NCI-H748 (cell line): Measurements from ENCODE around the gene ANKRD39.
"Not testable (repeated sequence)": the region's sequence is repeated elsewhere in the genome, so short reads cannot be mapped to it uniquely, and the experiment has no call there.

ENCODE experiments used
- DNase-seq: peaks from one replicate; lab custom pipeline; 2025; ENCODE audit not compliant: unreplicated experiment; lab: John Stamatoyannopoulos, UW

The ANKRD39 gene, protein sequence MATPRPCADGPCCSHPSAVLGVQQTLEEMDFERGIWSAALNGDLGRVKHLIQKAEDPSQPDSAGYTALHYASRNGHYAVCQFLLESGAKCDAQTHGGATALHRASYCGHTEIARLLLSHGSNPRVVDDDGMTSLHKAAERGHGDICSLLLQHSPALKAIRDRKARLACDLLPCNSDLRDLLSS

DNA sequence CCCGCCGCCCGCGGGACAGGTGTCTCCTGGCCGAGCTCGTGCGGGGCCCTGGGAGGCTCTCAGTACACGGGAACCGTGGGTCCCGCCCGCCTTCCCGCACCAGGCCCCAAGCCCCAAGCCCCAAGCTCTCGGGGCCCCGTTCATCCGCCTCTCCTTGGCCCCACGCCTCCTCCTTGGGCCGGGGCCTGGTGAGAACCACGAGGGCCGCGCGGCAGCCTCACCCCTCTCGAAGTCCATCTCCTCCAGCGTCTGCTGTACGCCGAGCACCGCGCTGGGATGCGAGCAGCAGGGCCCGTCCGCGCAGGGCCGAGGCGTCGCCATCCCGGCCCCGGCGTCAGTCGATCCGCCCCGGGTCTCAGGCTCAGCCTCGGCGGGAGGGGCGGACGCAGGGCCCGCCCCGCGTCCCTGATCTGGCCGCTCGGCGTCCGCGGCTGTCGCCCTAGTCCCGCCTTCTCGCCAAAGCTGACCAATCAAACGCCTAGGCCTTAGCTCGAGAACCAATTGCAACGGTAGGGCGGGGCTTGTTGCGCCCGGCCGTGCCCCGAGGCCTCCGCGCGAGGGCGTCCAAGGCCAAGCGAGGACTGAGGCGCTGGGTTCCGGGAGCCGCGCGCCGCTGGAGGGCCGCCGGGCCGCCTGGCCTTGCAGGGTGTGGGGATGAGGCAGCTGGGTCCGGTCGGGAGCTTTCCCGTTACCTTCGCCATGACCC, at the start of gene ANKRD39:
ANKRD39 (minus strand) TSS at position 350 of the 706 bp plus-strand sequence; CDS start at position 321, 29 bp downstream.
- DNase-seq = peak; percentile 95

GRCh38 chr2:96906729-96907114, 48.9 kb upstream of the ANKRD39 start:
- DNase-seq = no peak

- no peak for DNase-seq
Observed at GRCh38 chr2:96903815-96904214, 46.0 kb upstream of the ANKRD39 start.

DNA sequence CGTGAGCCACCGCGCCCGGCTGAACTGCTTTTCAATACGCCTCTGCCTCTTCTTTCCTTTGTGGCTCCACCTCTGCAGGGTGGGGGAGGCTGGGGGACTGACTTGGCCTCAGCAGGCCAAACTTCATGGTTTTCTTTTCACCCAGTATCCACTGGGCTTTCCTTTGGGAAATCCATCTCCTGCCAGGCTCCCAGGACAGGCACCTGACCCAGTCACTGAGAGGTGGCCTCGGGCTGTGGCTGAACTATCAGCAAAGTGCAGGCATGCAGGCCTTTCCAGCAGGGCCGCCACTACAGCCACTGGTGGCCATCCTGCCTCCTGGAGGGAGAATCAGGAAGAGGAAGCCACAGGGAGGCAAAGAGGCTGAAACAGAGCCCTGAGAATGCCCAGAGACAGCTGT, 45.5 kb upstream of the ANKRD39 start:
- no peak for DNase-seq

- no peak for DNase-seq
Observed at GRCh38 chr2:96900237-96900636, 42.4 kb upstream of the ANKRD39 start.

GRCh38 chr2:96899413-96899741, 41.6 kb upstream of the ANKRD39 start:
- no peak for DNase-seq

DNA sequence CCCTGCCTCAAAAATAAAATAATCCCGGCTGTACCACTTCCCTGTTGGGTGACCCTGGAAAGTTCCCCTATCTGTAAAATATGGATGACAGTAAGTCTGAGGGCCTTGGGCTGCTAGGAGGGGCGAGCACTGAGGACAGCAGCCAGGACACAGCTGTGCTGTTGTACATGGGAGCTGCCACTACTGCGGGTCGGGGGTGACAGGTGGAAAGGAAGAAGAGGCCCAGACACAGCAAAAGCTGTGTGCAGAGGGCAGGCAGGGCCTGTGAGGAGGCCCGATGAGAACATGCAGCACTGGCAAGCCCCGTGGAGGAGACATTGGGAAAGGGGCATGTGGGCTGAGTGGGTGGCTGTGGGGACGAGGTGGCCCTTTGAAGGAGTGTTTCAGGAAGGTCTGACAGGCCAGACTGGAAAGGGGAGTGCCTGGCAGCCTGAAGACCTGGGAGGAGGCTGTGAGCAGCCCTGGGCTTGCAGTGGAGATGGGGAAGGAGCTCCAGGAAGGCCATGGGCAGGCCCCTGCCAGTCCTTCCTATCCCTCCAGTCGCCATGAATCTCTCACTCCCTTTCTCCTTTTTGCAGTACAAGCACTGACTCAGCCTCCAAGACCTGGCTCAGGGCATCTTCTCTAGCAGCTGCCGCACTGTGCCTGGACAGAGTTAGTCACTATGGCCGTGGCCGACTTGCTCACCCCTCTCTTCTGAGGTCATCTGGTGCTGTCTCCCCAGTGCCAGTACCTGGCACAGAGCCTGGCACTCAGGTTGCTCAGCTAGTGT, 41.0 kb upstream of the ANKRD39 start:
- no peak for DNase-seq

- no peak for DNase-seq
Observed at GRCh38 chr2:96898135-96898505, 40.3 kb upstream of the ANKRD39 start.

- DNase-seq = no peak
Observed at GRCh38 chr2:96897491-96898134, 39.8 kb upstream of the ANKRD39 start.

GRCh38 chr2:96895746-96896651, 38.2 kb upstream of the ANKRD39 start:
- DNase-seq = peak; percentile 45

GRCh38 chr2:96895032-96895745, 37.4 kb upstream of the ANKRD39 start:
- no peak for DNase-seq

- DNase-seq = no peak
Observed at GRCh38 chr2:96894151-96894531, 36.3 kb upstream of the ANKRD39 start.

GRCh38 chr2:96893289-96894150, 35.7 kb upstream of the ANKRD39 start:
- DNase-seq = no peak

DNA sequence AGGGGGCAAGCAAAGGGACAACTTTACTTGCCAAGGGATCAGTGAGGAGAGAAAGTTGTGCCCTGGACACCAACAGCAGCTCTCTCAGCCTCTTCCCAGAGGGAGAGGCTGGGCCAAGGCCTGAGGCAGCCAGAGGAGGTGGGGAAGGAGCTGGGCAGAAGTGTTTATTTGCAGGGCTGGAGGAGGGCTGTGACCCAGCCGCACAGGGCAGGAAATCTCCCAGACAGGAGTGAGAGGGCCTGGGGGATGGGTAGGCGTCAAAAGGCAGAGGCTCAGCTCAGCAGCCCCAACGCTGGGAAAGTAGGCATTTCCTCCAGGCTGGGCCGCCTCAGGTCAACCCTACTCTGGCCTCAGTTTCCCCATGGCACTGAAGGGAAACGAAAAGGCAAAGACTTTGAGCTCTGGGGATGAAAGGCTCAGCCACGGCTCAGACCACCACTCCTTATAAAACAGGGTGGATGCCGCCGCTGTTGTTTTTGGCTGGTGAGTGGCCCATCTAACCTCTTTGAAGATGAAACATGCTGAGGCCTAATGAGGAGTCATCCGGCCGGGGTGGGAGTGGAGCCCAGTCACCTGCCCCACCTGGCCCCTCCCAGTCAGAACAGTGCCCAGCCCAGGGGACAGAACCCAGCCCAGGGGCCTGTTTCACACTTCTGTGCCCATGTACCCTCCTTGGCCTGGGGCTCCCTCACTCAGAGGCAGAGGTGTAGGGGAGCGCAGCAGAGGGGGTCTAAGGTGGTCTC, 33.9 kb upstream of the ANKRD39 start:
- DNase-seq = no peak

DNA sequence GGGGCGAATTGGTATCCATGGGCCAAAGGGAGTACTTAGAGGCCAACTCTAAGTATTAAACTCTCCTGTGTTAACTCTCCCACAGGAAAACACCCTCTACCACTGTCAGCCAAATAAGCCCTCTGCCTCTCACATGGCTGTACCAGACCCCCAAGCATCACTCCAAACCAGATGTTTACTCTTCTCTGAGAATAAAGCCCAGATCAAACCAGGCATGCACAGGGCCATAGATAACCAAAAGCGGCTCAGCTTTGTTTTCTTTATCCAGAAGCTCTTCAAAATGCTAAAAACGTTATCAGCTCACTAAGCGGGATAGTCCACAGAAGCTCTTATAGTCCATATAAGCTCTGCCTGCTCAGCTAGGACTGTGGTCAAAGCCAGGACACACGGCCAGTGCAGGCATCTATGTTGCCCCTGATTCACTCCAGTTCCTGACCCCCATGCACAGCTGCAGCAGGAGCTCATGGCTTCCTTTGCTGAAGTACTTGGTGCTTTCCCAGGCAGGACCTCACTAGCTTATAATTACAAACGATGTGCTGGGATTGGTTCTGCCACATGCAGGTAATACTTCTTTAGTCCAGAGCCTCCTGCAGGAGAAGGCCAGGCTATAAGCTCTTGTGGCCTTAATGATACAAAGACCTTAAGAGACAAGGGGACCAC, 33.0 kb upstream of the ANKRD39 start:
- DNase-seq = no peak

DNA sequence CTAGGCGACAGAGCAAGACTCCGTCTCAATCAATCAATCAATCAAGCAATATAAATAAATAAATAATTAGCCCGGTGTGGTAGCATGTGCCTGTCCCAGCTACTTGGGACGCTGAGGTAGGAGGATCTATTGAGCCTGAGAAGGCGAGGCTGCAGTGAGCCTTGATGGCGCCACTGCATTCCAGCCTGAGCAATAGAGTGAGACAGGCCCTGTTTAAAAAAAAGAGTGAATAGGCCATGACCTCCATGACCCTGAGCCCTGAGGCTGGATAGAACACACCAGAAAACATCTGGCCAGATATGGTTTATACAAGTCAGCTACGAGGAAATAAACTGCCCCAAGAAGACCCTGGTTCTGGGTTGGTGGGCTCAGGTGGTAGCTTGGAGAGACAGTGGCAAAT, 32.4 kb upstream of the ANKRD39 start:
- DNase-seq = no peak

DNA sequence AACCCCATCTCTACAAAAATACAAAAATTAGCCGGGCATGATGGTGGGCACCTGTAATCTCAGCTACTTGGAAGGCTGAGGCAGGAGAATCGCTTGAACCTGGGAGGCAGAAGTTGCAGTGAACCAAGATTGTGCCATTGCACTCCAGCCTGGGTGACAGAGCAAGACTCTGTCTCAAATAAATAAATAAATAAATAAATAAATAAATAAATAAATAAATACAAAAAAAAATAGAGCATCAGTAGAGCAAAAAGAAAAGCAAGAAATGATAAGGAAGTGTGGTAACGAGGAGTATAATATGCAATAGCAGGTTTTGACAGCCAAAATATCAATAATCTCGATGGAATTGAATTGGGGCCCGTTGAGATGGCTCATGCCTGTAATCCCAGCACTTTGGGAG, 31.7 kb upstream of the ANKRD39 start:
- not testable (repeated sequence) for DNase-seq
